GM12878 (cell line): ENCODE data around the gene NIPAL3. TPM values are rescaled to one million over a fixed set of nuclear protein-coding genes. Genes with fewer than 3 reads are reported as not detected.

Experiments used
- ATAC-seq: fragments of 200-7000 bp; cut with Tn5 transposase; 3 replicates; pipeline ENCODE4 v1.9.1; 2020; ENCODE audit warnings: mild to moderate bottlenecking, moderate library complexity
- BruUV-seq: library from RNA; stranded (reverse); fragments of 400-500 nt; replicated peaks from 2 replicates; lab custom pipeline; 2021; lab: Mats Ljungman, UMichigan
- CTCF ChIA-PET: fragments of 300-600 bp; sonication (Branson Sonifier 250); formaldehyde crosslinking; extraction: SDS; loops from one replicate; lab custom pipeline; 2021; ENCODE audit warnings: inconsistent platforms; lab: Yijun Ruan, JAX
- POLR2A ChIA-PET: fragments of 350-600 bp; formaldehyde crosslinking; extraction: SDS; loops from one replicate; lab custom pipeline; 2021; ENCODE audit warnings: inconsistent platforms; lab: Charles Lee
- RAD21 ChIA-PET: fragments of 300-600 bp; sonication (Branson Sonifier 250); formaldehyde crosslinking; loops from one replicate; lab custom pipeline; 2023; ENCODE audit warnings: antibody characterized with exemption; ENCODE audit not compliant: unreplicated experiment; lab: Charles Lee
- SMC1A ChIA-PET: fragments of 300-600 bp; sonication (Branson Sonifier 250); formaldehyde crosslinking; loops from one replicate; lab custom pipeline; 2023; ENCODE audit not compliant: unreplicated experiment, uncharacterized antibody; lab: Charles Lee
- DNase-seq: peaks from one replicate; pipeline ENCODE4 v3.0.0-alpha.2; 2011; ENCODE audit warnings: low read depth, low spot score
- FAIRE-seq: peaks from 3 replicates; lab custom pipeline; 2011; peaks lifted over from hg19 to GRCh38; lab: Jason Lieb, UNC
- H2AFZ ChIP-seq: 2 replicates; pipeline ENCODE4 v1.6.0; 2011; ENCODE audit warnings: low read depth, low read length, control low read depth; ENCODE audit not compliant: control insufficient read depth
- H3K27ac ChIP-seq: 2 replicates; pipeline ENCODE4 v1.5.1; 2011; ENCODE audit warnings: control low read depth; ENCODE audit not compliant: control insufficient read depth, insufficient read depth
- H3K27me3 ChIP-seq, 2 experiments: replicated peaks in 1 of 2; 2 replicates each; pipeline versions ENCODE4 v1.6.0 to v1.6.1; 2011; ENCODE audit warnings: low read length in 1 of 2; ENCODE audit not compliant: control insufficient read depth in 2 of 2, insufficient read depth in 2 of 2
- H3K36me3 ChIP-seq, 2 experiments: 2 replicates each; pipeline ENCODE4 v1.5.1; 2011; ENCODE audit warnings: low read length in 1 of 2; ENCODE audit not compliant: control insufficient read depth in 2 of 2, insufficient read depth in 2 of 2
- H3K4me1 ChIP-seq: 2 replicates; pipeline ENCODE4 v1.6.1; 2011; ENCODE audit warnings: mild to moderate bottlenecking, low read length, moderate library complexity, mixed read lengths; ENCODE audit not compliant: control insufficient read depth, insufficient read depth
- H3K4me2 ChIP-seq: 2 replicates; pipeline ENCODE4 v1.6.0; 2011; ENCODE audit warnings: control low read depth; ENCODE audit not compliant: control insufficient read depth, insufficient read depth
- H3K4me3 ChIP-seq: fragments of 200-600 bp; sonication (generic); 2 replicates; pipeline ENCODE4 v1.5.1; 2016
- H3K79me2 ChIP-seq: 2 replicates; pipeline ENCODE4 v1.6.0; 2011; ENCODE audit warnings: low read length; ENCODE audit not compliant: control insufficient read depth, insufficient read depth
- H3K9ac ChIP-seq: 2 replicates; pipeline ENCODE4 v1.8.0; 2011; ENCODE audit warnings: low read length, control low read depth, mixed read lengths; ENCODE audit not compliant: control insufficient read depth, insufficient read depth
- H3K9me3 ChIP-seq: replicated peaks from 3 replicates; pipeline ENCODE4 v1.5.1; 2011; ENCODE audit warnings: mild to moderate bottlenecking, low read length; ENCODE audit not compliant: control insufficient read depth, insufficient read depth
- H4K20me1 ChIP-seq: 2 replicates; pipeline ENCODE4 v1.6.0; 2011; ENCODE audit not compliant: control insufficient read depth, insufficient read depth
- CHD1 ChIP-seq: IDR thresholded peaks from 2 replicates; pipeline ENCODE4 v1.6.1; 2012; ENCODE audit warnings: low read depth, low read length, improper control_type of control experiment
- E4F1 ChIP-seq: fragments of 450-650 bp; IDR thresholded peaks from 2 replicates; pipeline ENCODE4 v1.6.1; 2018; ENCODE audit warnings: borderline replicate concordance, mild to moderate bottlenecking; ENCODE audit not compliant: partially characterized antibody
- ELK1 ChIP-seq: IDR thresholded peaks from 2 replicates; pipeline ENCODE4 v1.6.1; 2012; ENCODE audit warnings: low read depth, low read length, improper control_type of control experiment
- ETV6 ChIP-seq, 2 experiments: fragments of 450-650 bp in 1 of 2; IDR thresholded peaks in 1 of 2; conservative IDR thresholded peaks in 1 of 2; 2 replicates each; pipeline ENCODE4 v1.6.1; 2014; ENCODE audit warnings: antibody characterized with exemption in 1 of 2, borderline replicate concordance in 1 of 2, low read depth in 1 of 2, mild to moderate bottlenecking in 1 of 2, moderate library complexity in 1 of 2
- HDGF ChIP-seq: fragments of 450-650 bp; IDR thresholded peaks from 2 replicates; pipeline ENCODE4 v1.6.1; 2016; ENCODE audit warnings: antibody characterized with exemption
- MTA2 ChIP-seq: fragments of 450-650 bp; IDR thresholded peaks from 2 replicates; pipeline ENCODE4 v1.6.1; 2016; ENCODE audit warnings: low read depth, mild to moderate bottlenecking, moderate library complexity
- NFXL1 ChIP-seq: fragments of 450-650 bp; IDR thresholded peaks from 2 replicates; pipeline ENCODE4 v1.6.1; 2017; ENCODE audit warnings: antibody characterized with exemption, mild to moderate bottlenecking, borderline replicate concordance
- RELB ChIP-seq: fragments of 450-650 bp; IDR thresholded peaks from 2 replicates; pipeline ENCODE4 v1.6.1; 2017; ENCODE audit warnings: low read depth, mild to moderate bottlenecking, moderate library complexity
- SKIL ChIP-seq: fragments of 450-650 bp; IDR thresholded peaks from 2 replicates; pipeline ENCODE4 v1.6.1; 2017; ENCODE audit warnings: mild to moderate bottlenecking, low read depth, inconsistent platforms; ENCODE audit not compliant: poor library complexity, severe bottlenecking
- SREBF2 ChIP-seq: IDR thresholded peaks from 2 replicates; pipeline ENCODE4 v1.6.1; 2012; ENCODE audit warnings: mild to moderate bottlenecking, low read length
- STAT3 ChIP-seq: IDR thresholded peaks from 2 replicates; pipeline ENCODE4 v1.6.1; 2011; ENCODE audit warnings: low read depth, low read length, improper control_type of control experiment
- TBL1XR1 ChIP-seq: IDR thresholded peaks from 2 replicates; pipeline ENCODE4 v1.6.1; 2012; ENCODE audit warnings: low read depth, low read length, improper control_type of control experiment
- YY1 ChIP-seq: IDR thresholded peaks from 2 replicates; pipeline ENCODE4 v1.6.1; 2011; ENCODE audit warnings: low read depth, mild to moderate bottlenecking, low read length
- ZBTB33 ChIP-seq: fragments of 450-650 bp; IDR thresholded peaks from 2 replicates; pipeline ENCODE4 v1.6.1; 2017; ENCODE audit warnings: mild to moderate bottlenecking
- WGBS: methylation state at CpG from one replicate; pipeline ENCODE4 v1.1.6; 2016; ENCODE audit warnings: low lambda C conversion rate; ENCODE audit not compliant: insufficient replicate concordance, insufficient coverage; ENCODE audit errors: missing lambda C conversion rate; 5-methylcytosine and 5-hydroxymethylcytosine counted together
- in situ Hi-C: fragments of 300-500 bp; cut with MboI; formaldehyde crosslinking; loops from 9 replicates; pipeline ENCODE4 v1.14.3; 2018; ENCODE audit warnings: mixed read lengths
- intact Hi-C: fragments of 100-400 bp; cut with micrococcal nuclease; formaldehyde crosslinking; loops from one replicate; pipeline ENCODE4 v1.14.2; 2022; ENCODE audit not compliant: unreplicated experiment
- polyA plus RNA-seq, 11 experiments: library from polyadenylated mRNA; depleted of rRNA in 4 of 11; unstranded in 6 of 11; stranded (reverse) in 5 of 11; fragments of >200 nt; fragmentation: Nextera tagmentation in 4 of 11; fragmentation: Illumina TruSeq in 1 of 11; extraction: Ambion mirVana in 4 of 11; extraction: Trizol in 1 of 11; gene quantifications; 1 replicate in 1 of 11; 2 replicates in 10 of 11; pipeline versions ENCODE4 v1.2.1 to v1.2.3, GENCODE V29; 2011 to 2016; ENCODE audit warnings: inconsistent platforms in 2 of 11, missing spikeins in 2 of 11, low read depth in 1 of 11
- total RNA-seq, 4 experiments: library from RNA; depleted of rRNA in 3 of 4; stranded (reverse); fragments of >200 nt in 3 of 4; fragmentation: Illumina TruSeq in 1 of 4; extraction: Trizol in 1 of 4; gene quantifications; 2 replicates each; pipeline versions ENCODE4 v1.2.1 to v1.2.3, GENCODE V29; 2013 to 2021

Gene NIPAL3
- total and polyA plus RNA-seq, 10 of the 15 experiments (the other 5 are each of a cell fraction or from before 2014, with no cell fraction given) = 2.1 to 9.4 (median 4.2) TPM

GRCh38 chr1:24477309-24477708, 61.7 kb downstream of the NIPAL3 start:
- ChIA-PET POLR2A (no interaction called here), RAD21 (no interaction called here), CTCF (interaction anchor here (0.6 to 1.7 kb wide), 3 partner anchors 62 to 278 kb away, joined by 3 to 8 read pairs (median 4); partner anchors contain the start of gene NIPAL3), SMC1A (interaction anchor here (1.0 kb wide), 1 partner anchor 11 kb away, joined by 5 read pairs; no protein-coding TSS in a partner anchor)
- Histone ChIP-seq H3K4me2 (no peak overlapping the region), H3K27me3 (no peaks in the 10 kb centered on the region), H3K4me1 (peaks cover 12% of the 10 kb centered on the region), H2AFZ (no peak overlapping the region), H3K4me3 (no peak overlapping the region), H4K20me1 (no peaks in the 10 kb centered on the region), H3K79me2 (no peaks in the 10 kb centered on the region), H3K27ac (no peak overlapping the region), H3K36me3 (no peaks in the 10 kb centered on the region), H3K9me3 (no peaks in the 10 kb centered on the region), H3K9ac (no peak overlapping the region)
- DNase-seq (no peak), FAIRE-seq (no peak), ATAC-seq (no peak)
- no TSS peak for BruUV-seq
- in situ Hi-C loops = no loop called here
- intact Hi-C loops = no loop called here
- TF ChIP-seq MTA2 (no peak), ELK1 (no peak), YY1 (no peak), ZBTB33 (no peak), NFXL1 (no peak), ETV6 (conservative IDR thresholded peaks at IDR 0.05 in 1 of 2, IDR thresholded peaks at IDR 0.05 in 1 of 2; ENCODE audit: borderline replicate concordance in 1 of 2, low read depth in 1 of 2) (no peak), STAT3 (no peak), SREBF2 (no peak), CHD1 (no peak), HDGF (no peak), TBL1XR1 (no peak), E4F1 (no peak), SKIL (no peak), RELB (no peak)
- 54% methylated on average over 4 of the region's 4 CpGs for WGBS
